HepG2 (cell line): ENCODE measurements around the gene PRR35. TPM values are rescaled to one million over a fixed set of nuclear protein-coding genes. Genes with fewer than 3 reads are reported as not detected.

ENCODE experiments used
- CC2D1A ChIP-seq: sonication (generic); formaldehyde crosslinking; IDR thresholded peaks from 2 replicates; pipeline ENCODE4 v1.8.1; 2023; ENCODE audit warnings: mild to moderate bottlenecking, missing genetic modification reagents
- DMTF1 ChIP-seq: sonication (generic); formaldehyde crosslinking; IDR thresholded peaks from 2 replicates; pipeline ENCODE4 v1.4.0; 2020; ENCODE audit warnings: mild to moderate bottlenecking, missing genetic modification reagents
- ELF3 ChIP-seq: IDR thresholded peaks from 2 replicates; pipeline ENCODE4 v1.6.1; 2016; ENCODE audit warnings: missing genetic modification reagents, missing compliant biosample characterization
- ETV6 ChIP-seq: sonication (generic); formaldehyde crosslinking; conservative IDR thresholded peaks from 2 replicates; pipeline ENCODE4 v1.4.0; 2020; ENCODE audit warnings: missing genetic modification reagents
- FOXA1 ChIP-seq, 2 experiments: fragments of 450-650 bp in 1 of 2; sonication (generic) in 1 of 2; formaldehyde crosslinking in 1 of 2; IDR thresholded peaks; 2 replicates each; pipeline versions ENCODE4 v1.4.0 to v1.6.1; 2016 to 2020; ENCODE audit warnings: missing genetic modification reagents in 1 of 2
- GMEB2 ChIP-seq: IDR thresholded peaks from 2 replicates; pipeline ENCODE4 v1.6.1; 2016; ENCODE audit warnings: missing biosample characterization, missing genetic modification reagents, low read depth
- HES4 ChIP-seq: sonication (generic); formaldehyde crosslinking; IDR thresholded peaks from 2 replicates; pipeline ENCODE4 v1.9.0; 2021; ENCODE audit warnings: mild to moderate bottlenecking, missing genetic modification reagents, borderline replicate concordance
- HNF1B ChIP-seq: sonication (generic); formaldehyde crosslinking; IDR thresholded peaks from 2 replicates; pipeline ENCODE4 v1.5.1; 2020; ENCODE audit warnings: mild to moderate bottlenecking, moderate library complexity, missing genetic modification reagents
- KMT2A ChIP-seq: sonication (generic); formaldehyde crosslinking; IDR thresholded peaks from 2 replicates; pipeline ENCODE4 v1.4.0; 2020; ENCODE audit warnings: missing genetic modification reagents
- NFIB ChIP-seq: sonication (generic); formaldehyde crosslinking; IDR thresholded peaks from 2 replicates; pipeline ENCODE4 v1.9.0; 2021; ENCODE audit warnings: missing genetic modification reagents, mild to moderate bottlenecking, borderline replicate concordance
- NR2F6 ChIP-seq, 2 experiments: IDR thresholded peaks; 2 replicates each; pipeline ENCODE4 v1.6.1; 2016; ENCODE audit warnings: antibody characterized with exemption in 1 of 2, mild to moderate bottlenecking in 1 of 2
- RFX3 ChIP-seq: IDR thresholded peaks from 2 replicates; pipeline ENCODE4 v1.6.1; 2016; ENCODE audit warnings: missing biosample characterization, missing genetic modification reagents
- SALL2 ChIP-seq: sonication (generic); formaldehyde crosslinking; IDR thresholded peaks from 2 replicates; pipeline ENCODE4 v1.8.1; 2023; ENCODE audit warnings: mild to moderate bottlenecking, missing genetic modification reagents, inconsistent platforms
- TAF15 ChIP-seq: fragments of 200-400 bp; formaldehyde crosslinking; IDR thresholded peaks from one replicate; pipeline ENCODE4 v1.6.1; 2018; ENCODE audit warnings: mild to moderate bottlenecking, low read depth, low read length; ENCODE audit not compliant: poor library complexity, severe bottlenecking
- TBX2 ChIP-seq: sonication (generic); formaldehyde crosslinking; IDR thresholded peaks from 2 replicates; pipeline ENCODE4 v1.5.0; 2020; ENCODE audit warnings: missing genetic modification reagents, mild to moderate bottlenecking, borderline replicate concordance
- TCF7L2 ChIP-seq: IDR thresholded peaks from 2 replicates; pipeline ENCODE4 v1.6.1; 2011; ENCODE audit warnings: mild to moderate bottlenecking, low read depth, low read length, moderate library complexity
- THAP11 ChIP-seq: IDR thresholded peaks from 2 replicates; pipeline ENCODE4 v1.6.1; 2016; ENCODE audit warnings: missing biosample characterization, missing genetic modification reagents
- XRCC5 ChIP-seq: fragments of 200-400 bp; formaldehyde crosslinking; optimal IDR thresholded peaks from 2 replicates; pipeline ENCODE3; 2017; ENCODE audit warnings: mild to moderate bottlenecking, low read length
- ZBTB3 ChIP-seq: sonication (generic); formaldehyde crosslinking; IDR thresholded peaks from 2 replicates; pipeline ENCODE4 v1.4.0; 2020; ENCODE audit warnings: low read depth, mild to moderate bottlenecking, moderate library complexity, missing genetic modification reagents, borderline replicate concordance
- ZNF10 ChIP-seq: sonication (generic); formaldehyde crosslinking; IDR thresholded peaks from 2 replicates; pipeline ENCODE4 v1.4.0; 2020; ENCODE audit warnings: mild to moderate bottlenecking, low read depth, missing genetic modification reagents, borderline replicate concordance
- ZNF280B ChIP-seq: sonication (generic); formaldehyde crosslinking; IDR thresholded peaks from 2 replicates; pipeline ENCODE4 v1.5.0; 2020; ENCODE audit warnings: missing genetic modification reagents, mild to moderate bottlenecking, borderline replicate concordance
- ZNF329 ChIP-seq: sonication (generic); formaldehyde crosslinking; IDR thresholded peaks from 2 replicates; pipeline ENCODE4 v1.9.0; 2021; ENCODE audit warnings: low read depth, mild to moderate bottlenecking, missing genetic modification reagents
- ZNF761 ChIP-seq: sonication (generic); formaldehyde crosslinking; conservative IDR thresholded peaks from 2 replicates; pipeline ENCODE4 v1.4.0; 2020; ENCODE audit warnings: mild to moderate bottlenecking, missing genetic modification reagents
- polyA plus RNA-seq, 8 experiments: library from polyadenylated mRNA; depleted of rRNA in 3 of 8; stranded (reverse) in 7 of 8; unstranded in 1 of 8; fragments of >200 nt; fragmentation: Illumina TruSeq in 4 of 8; extraction: Trizol in 4 of 8; gene quantifications; 2 replicates each; pipeline versions ENCODE4 v1.2.1 to v1.2.3, GENCODE V29; 2011 to 2016; ENCODE audit warnings: low read depth in 4 of 8, missing spikeins in 1 of 8, mixed read lengths in 1 of 8; ENCODE audit not compliant: insufficient read depth in 1 of 8
- total RNA-seq, 5 experiments: library from RNA; depleted of rRNA; stranded (reverse); fragments of >200 nt; fragmentation: Illumina TruSeq; extraction: Trizol; gene quantifications; 2 replicates each; pipeline ENCODE4 v1.2.3, GENCODE V29; 2016; ENCODE audit warnings: low read depth in 1 of 5

Gene PRR35
- total and polyA plus RNA-seq, 2 of the 13 experiments (the other 11 are each of a cell fraction or from before 2014, with no cell fraction given), result 0.07 to 0.16 TPM

GRCh38 chr16:569445-570254 is 9.5 kb downstream of the PRR35 start, which contains the start of gene PIGQ (continued):
- TF ChIP-seq HNF1B (CRISPR knock-in tag) (no peak), ZNF329 (CRISPR knock-in tag) (0 out of 2 replicates have a peak, but pooled peaks have one; percentile 28), GMEB2 (CRISPR knock-in tag) (no peak), THAP11 (CRISPR knock-in tag) (peak; percentile 27), TBX2 (CRISPR knock-in tag) (no peak), TCF7L2 (no peak), ZNF10 (CRISPR knock-in tag) (no peak), TAF15 (no peak), CC2D1A (no peak), ETV6 (no peak), KMT2A (CRISPR knock-in tag) (0 out of 2 replicates have a peak, but pooled peaks have one; percentile 25), NR2F6 (IDR thresholded peaks at IDR 0.05) (no peak), NR2F6 (CRISPR knock-in tag; IDR thresholded peaks at IDR 0.05) (no peak), FOXA1 (IDR thresholded peaks at IDR 0.05) (no peak), FOXA1 (CRISPR knock-in tag; IDR thresholded peaks at IDR 0.05) (no peak), XRCC5 (peak; percentile 47), HES4 (CRISPR knock-in tag) (no peak; the same call in 1 of the 2 replicates), ELF3 (CRISPR knock-in tag) (peak; percentile 48; the same call in 1 of the 2 replicates), NFIB (no peak), SALL2 (no peak), ZBTB3 (CRISPR knock-in tag) (no peak), DMTF1 (CRISPR knock-in tag) (no peak), ZNF280B (CRISPR knock-in tag) (0 out of 2 replicates have a peak, but pooled peaks have one; percentile 46), ZNF761 (CRISPR knock-in tag) (no peak), RFX3 (CRISPR knock-in tag) (no peak)
